Tibial nerve (tissue), 4 donors: Measurements from ENCODE around the gene TJP2.
A peak's percentile ranks its signal among the peaks of the same experiment; 100 is the strongest.

ENCODE experiments used
- EP300 ChIP-seq, 2 donors: sonication (generic); formaldehyde crosslinking; IDR thresholded peaks; one replicate each; pipeline ENCODE4 v1.6.1; 2017; ENCODE audit warnings: antibody characterized with exemption in 2 of 2, mild to moderate bottlenecking in 1 of 2
- POLR2A ChIP-seq, 2 donors: fragments of 450-650 bp; IDR thresholded peaks; one replicate each; pipeline ENCODE4 v1.6.1; 2017; ENCODE audit warnings: antibody characterized with exemption in 2 of 2, mild to moderate bottlenecking in 2 of 2, moderate library complexity in 2 of 2
- TF ChIP-seq, protein P1 (sequence below), 5 experiments: fragments of 200-600 bp in 3 of 5; fragments of 450-650 bp in 2 of 5; sonication (generic) in 3 of 5; IDR thresholded peaks; one replicate each; pipeline ENCODE4 v1.5.1; 2016 to 2019; ENCODE audit warnings: antibody characterized with exemption in 5 of 5, mild to moderate bottlenecking in 3 of 5, moderate library complexity in 2 of 5

DNA sequence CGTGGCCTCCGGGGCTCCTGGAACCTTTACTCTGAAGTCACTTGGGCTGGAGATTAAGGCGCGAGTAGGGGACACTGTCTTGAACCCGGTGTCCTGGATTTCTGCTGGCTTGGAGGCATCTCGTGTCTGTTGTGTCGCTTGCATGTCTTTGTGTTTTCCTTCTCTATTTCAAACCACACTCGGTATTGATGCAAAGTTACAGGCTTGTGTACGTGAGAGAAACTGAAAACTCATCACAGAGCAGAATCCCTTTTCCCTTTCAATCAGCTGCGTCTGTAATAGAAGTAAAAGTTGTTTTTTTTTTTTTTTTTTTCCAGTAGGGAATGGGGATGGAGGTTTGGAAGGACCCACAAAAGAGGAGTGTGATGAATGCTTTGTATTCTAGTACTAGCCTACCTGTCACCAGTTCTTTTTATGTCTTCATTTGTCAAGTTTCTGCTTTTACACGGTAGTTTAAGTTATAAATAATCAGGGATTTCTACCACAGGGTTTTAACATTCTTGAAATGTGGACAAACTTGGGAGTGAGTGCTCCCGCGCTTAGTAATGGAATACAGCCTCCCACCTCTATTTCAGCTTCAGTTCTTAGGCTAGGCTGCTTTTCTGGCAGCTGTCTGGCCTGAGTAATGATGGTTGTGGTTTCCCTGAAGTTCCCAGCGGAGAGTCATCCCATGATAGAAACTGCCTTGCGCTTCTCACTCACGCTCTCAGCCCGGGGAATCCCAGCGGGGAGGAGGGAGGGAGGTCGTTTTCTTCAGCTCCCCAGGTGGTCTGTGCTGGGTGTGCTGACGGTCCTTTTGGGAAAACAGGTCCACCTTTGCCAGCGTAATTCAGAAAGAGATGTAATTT is 763 bp downstream of the TJP2 start:
- TF ChIP-seq EP300 (IDR thresholded peaks at IDR 0.05): peak in 1 of 2 donors; percentile 44
- TF ChIP-seq, protein P1, sequence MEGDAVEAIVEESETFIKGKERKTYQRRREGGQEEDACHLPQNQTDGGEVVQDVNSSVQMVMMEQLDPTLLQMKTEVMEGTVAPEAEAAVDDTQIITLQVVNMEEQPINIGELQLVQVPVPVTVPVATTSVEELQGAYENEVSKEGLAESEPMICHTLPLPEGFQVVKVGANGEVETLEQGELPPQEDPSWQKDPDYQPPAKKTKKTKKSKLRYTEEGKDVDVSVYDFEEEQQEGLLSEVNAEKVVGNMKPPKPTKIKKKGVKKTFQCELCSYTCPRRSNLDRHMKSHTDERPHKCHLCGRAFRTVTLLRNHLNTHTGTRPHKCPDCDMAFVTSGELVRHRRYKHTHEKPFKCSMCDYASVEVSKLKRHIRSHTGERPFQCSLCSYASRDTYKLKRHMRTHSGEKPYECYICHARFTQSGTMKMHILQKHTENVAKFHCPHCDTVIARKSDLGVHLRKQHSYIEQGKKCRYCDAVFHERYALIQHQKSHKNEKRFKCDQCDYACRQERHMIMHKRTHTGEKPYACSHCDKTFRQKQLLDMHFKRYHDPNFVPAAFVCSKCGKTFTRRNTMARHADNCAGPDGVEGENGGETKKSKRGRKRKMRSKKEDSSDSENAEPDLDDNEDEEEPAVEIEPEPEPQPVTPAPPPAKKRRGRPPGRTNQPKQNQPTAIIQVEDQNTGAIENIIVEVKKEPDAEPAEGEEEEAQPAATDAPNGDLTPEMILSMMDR (IDR thresholded peaks at IDR 0.05): no peak
- TF ChIP-seq POLR2A (IDR thresholded peaks at IDR 0.05): no peak
